Activated T-helper 1 cell treated with anti-CD3 and anti-CD28 coated beads, Interleukin-12 subunit alpha, Interleukin-12 subunit beta, Interleukin-2, Interleukin-4 antibody, amounts not matched to agents 30 ng/mL and 10 ng/mL and 1 ng/mL, durations not matched to agents 14 hours and 24 hours and 36 hours (primary cell): ENCODE data around the gene FRMPD3. TPM values are rescaled to one million over a fixed set of nuclear protein-coding genes. Genes with fewer than 3 reads are reported as not detected.

ENCODE experiments used
- DNase-seq: peaks from one replicate; pipeline ENCODE4 v3.0.0; 2021; ENCODE audit warnings: low spot score
- H3K27ac Mint-ChIP-seq: one replicate; pipeline ENCODE4 v1.8.0; 2021; ENCODE audit warnings: mild to moderate bottlenecking, mixed read lengths
- H3K27me3 Mint-ChIP-seq: one replicate; pipeline ENCODE4 v1.8.0; 2022; ENCODE audit warnings: mild to moderate bottlenecking, moderate library complexity, mixed read lengths; ENCODE audit not compliant: insufficient read depth
- H3K36me3 Mint-ChIP-seq: one replicate; pipeline ENCODE4 v1.8.0; 2021; ENCODE audit warnings: low read depth, mixed read lengths
- H3K4me1 Mint-ChIP-seq: one replicate; pipeline ENCODE4 v1.8.0; 2021; ENCODE audit warnings: low read depth, mixed read lengths
- H3K4me3 Mint-ChIP-seq: one replicate; pipeline ENCODE4 v1.8.0; 2021; ENCODE audit warnings: mild to moderate bottlenecking, moderate library complexity, mixed read lengths
- H3K9me3 Mint-ChIP-seq: one replicate; pipeline ENCODE4 v1.8.0; 2021; ENCODE audit warnings: mixed read lengths
- intact Hi-C: fragments of 100-400 bp; cut with micrococcal nuclease; formaldehyde crosslinking; loops from one replicate; pipeline ENCODE4 v1.15.1; 2024
- total RNA-seq: library from RNA; stranded (reverse); gene quantifications from 2 replicates; pipeline ENCODE4 v1.2.3, GENCODE V29; 2022

Gene FRMPD3
- total RNA-seq, result not detected in 2 replicates

DNA sequence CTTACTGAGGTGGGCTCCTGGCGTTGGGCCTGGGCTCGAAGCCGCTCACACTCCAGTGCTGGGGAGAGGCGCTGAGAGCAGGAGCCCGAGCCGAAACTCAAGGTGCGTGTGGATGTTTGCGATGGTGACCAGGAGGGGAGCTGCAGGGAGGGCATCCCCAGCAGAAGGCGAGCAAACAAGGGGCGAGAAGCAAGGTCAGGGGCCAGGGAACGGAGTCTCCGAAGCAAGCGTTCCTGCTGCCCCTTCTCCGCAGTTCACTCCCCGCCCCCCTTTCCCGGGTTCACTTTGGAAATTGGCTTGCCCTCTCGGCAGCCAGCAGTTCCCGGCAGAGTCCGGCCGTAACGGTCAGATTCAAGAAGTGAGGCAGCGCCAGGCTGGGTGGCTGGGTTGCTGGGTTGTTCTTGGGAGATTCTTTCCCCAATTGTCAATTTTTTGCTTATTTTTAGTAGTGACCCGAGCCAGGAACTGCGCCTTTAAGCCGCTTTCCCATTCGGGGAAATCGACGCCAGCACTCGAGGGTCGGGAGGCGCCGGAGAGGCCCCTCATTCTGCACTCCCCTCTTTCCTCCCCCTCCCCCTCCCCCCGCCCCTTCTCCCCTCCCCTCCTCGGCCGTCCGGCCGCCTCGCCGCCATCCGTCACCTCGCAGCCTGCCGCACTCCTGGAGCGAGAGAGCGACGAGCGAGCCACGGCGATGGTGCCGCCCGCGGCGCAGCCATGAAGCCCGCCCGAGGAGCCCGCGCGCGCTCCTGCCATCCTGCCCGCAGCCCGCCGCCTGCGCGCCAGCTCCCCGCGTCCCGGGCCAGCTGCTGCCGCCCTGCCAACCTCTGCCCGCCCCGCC is at the start of gene FRMPD3:
FRMPD3 (plus strand) TSS at position 655 of the 838 bp plus-strand sequence. CDS start 76,937 bp downstream, outside the sequence.
- intact Hi-C loops, result no loop called here
- H3K27ac Mint-ChIP-seq, result no peak within 1 kb of the TSS
- H3K4me1 Mint-ChIP-seq, result peaks cover 6% of the 10 kb centered on the region
- H3K36me3 Mint-ChIP-seq, result no peaks in the 10 kb centered on the region
- no peaks in the 10 kb centered on the region for H3K9me3 Mint-ChIP-seq
- H3K27me3 Mint-ChIP-seq, result peaks cover 49% of the 10 kb centered on the region
- DNase-seq, result no peak
- H3K4me3 Mint-ChIP-seq, result peak within 1 kb of the TSS; percentile 57

DNA sequence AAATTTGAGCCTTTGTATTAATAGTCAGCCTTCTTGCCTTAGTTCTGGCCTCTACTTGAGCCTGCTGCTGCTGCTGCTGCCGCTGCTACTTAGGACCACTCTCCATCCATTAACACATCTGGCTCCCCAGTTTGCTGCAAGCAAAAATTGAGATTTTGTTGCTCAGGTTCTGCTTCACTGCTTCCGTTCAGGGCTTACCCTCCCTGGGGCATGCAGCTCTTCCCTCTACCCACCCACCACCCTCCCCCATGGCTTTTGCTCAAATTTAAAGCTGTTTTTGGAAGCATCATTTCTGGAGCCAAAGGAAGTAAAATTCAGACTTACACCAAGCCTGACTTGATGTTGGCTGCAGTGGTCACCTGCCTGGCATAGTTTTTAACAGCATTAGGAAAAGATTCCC is 28.9 kb upstream of the FRMPD3 start:
- DNase-seq, result no peak
- H3K27me3 Mint-ChIP-seq, result peaks cover 2% of the 10 kb centered on the region
- intact Hi-C loops, result no loop called here
- H3K27ac Mint-ChIP-seq, result no peak overlapping the region
- no peak overlapping the region for H3K4me3 Mint-ChIP-seq
- H3K9me3 Mint-ChIP-seq, result no peaks in the 10 kb centered on the region
- no peaks in the 10 kb centered on the region for H3K36me3 Mint-ChIP-seq
- H3K4me1 Mint-ChIP-seq, result no peaks in the 10 kb centered on the region

DNA sequence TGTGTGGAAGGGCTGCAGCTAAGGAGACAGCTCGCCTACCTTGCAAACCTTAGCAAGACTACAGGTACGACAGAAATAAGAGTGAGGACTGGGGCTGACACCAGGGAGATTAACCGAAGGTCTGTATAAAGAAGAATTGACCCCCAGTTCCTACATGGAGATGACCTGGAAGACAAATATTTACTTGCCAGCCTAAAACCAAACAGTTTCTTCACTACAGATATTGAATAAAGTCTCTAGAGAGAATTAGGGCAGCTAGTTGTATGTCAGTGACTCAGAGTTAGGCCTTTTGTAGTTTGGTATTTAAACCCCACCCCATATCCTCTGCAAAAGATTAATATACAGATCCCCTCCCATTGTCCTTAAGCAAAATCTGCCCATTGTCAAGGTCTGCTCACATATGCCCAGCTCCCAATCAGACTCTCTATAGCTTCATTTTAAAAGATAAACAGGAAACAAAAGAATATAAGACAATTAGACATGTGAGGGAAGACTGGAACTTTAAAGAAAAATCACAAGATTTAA is 28.1 kb upstream of the FRMPD3 start:
- no peaks in the 10 kb centered on the region for H3K36me3 Mint-ChIP-seq
- H3K27me3 Mint-ChIP-seq, result peaks cover 2% of the 10 kb centered on the region
- no peak overlapping the region for H3K27ac Mint-ChIP-seq
- no peaks in the 10 kb centered on the region for H3K9me3 Mint-ChIP-seq
- no peak overlapping the region for H3K4me3 Mint-ChIP-seq
- intact Hi-C loops, result no loop called here
- no peak for DNase-seq
- no peaks in the 10 kb centered on the region for H3K4me1 Mint-ChIP-seq

DNA sequence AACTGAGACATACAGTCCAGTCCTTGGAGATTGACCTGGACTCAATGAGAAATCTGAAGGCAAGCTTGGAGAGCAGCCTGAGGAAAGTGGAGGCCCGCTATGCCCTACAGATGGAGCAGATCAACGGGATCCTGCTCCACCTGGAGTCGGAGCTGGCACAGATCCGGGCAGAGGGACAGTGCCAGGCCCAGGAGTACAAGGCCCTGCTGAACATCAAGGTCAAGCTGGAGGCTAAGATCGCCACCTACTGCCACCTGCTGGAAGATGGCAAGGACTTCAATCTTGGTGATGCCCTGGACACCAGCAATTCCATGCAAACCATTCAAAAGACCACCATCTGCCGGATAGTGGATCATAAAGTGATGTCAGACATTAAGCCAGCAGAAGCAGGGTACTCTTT is 20.4 kb upstream of the FRMPD3 start:
- no peaks in the 10 kb centered on the region for H3K9me3 Mint-ChIP-seq
- intact Hi-C loops, result loop anchor here (1.0 to 2.0 kb wide), 2 partner anchors 404 to 535 kb away; no protein-coding TSS in a partner anchor
- DNase-seq, result no peak
- no peak overlapping the region for H3K27ac Mint-ChIP-seq
- no peaks in the 10 kb centered on the region for H3K36me3 Mint-ChIP-seq
- no peak overlapping the region for H3K4me3 Mint-ChIP-seq
- no peaks in the 10 kb centered on the region for H3K4me1 Mint-ChIP-seq
- peaks cover 2% of the 10 kb centered on the region for H3K27me3 Mint-ChIP-seq

DNA sequence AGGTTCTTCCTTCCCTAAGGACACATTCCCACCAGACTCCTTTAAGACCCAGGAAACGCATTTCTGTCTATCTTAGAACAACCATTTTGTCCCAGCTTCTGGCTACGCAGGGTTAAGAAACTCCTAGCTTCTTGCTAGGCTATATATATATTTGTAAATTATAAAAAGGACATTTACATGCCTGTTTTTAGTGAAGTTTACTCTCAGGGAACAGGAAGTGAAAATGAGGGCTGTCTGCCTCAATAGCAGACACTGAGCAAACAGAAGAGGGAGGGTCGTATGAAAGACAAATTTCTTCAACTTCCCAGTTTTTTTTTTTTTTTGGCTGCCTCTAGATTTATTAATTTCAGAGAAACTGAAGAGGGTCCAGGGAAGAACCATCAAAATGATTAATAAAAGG is 9.3 kb upstream of the FRMPD3 start:
- Mint-ChIP-seq H3K4me3 (no peak overlapping the region), H3K27me3 (no peaks in the 10 kb centered on the region), H3K27ac (no peak overlapping the region), H3K4me1 (no peaks in the 10 kb centered on the region), H3K9me3 (no peaks in the 10 kb centered on the region), H3K36me3 (no peaks in the 10 kb centered on the region)
- intact Hi-C loops, result no loop called here
- DNase-seq, result no peak

DNA sequence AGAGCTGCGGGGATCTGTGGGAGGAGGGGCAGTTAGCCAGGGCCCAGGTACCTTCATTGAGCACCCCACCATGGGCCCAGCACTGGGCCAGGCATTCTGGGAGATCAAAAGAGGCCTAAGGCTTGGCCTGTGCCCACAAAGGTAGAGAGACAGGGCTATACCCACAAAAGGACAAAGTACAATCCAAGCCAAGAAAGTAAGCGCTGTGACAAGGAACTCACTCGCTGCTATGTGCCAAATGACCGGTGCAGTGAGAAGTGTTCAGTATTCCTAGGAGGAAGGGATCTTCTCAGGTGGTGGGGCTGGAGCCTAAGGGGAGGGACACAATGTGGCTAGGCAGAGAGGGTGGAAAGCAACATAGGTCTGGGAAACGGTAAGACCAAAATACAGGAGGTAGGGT is 8.8 kb upstream of the FRMPD3 start:
- Mint-ChIP-seq H3K9me3 (no peaks in the 10 kb centered on the region), H3K27me3 (no peaks in the 10 kb centered on the region), H3K36me3 (no peaks in the 10 kb centered on the region), H3K4me1 (no peaks in the 10 kb centered on the region), H3K4me3 (no peak overlapping the region), H3K27ac (no peak overlapping the region)
- intact Hi-C loops, result no loop called here
- DNase-seq, result no peak

GRCh38 chrX:107442914-107443527 is 6.4 kb upstream of the FRMPD3 start:
- H3K4me3 Mint-ChIP-seq, result no peak overlapping the region
- peaks cover 18% of the 10 kb centered on the region for H3K27me3 Mint-ChIP-seq
- H3K9me3 Mint-ChIP-seq, result no peaks in the 10 kb centered on the region
- H3K36me3 Mint-ChIP-seq, result no peaks in the 10 kb centered on the region
- DNase-seq, result no peak
- no peaks in the 10 kb centered on the region for H3K4me1 Mint-ChIP-seq
- H3K27ac Mint-ChIP-seq, result no peak overlapping the region
- intact Hi-C loops, result no loop called here

- intact Hi-C loops, result no loop called here
- Mint-ChIP-seq H3K27me3 (peaks cover 28% of the 10 kb centered on the region), H3K27ac (no peak overlapping the region), H3K36me3 (no peaks in the 10 kb centered on the region), H3K9me3 (no peaks in the 10 kb centered on the region), H3K4me1 (no peaks in the 10 kb centered on the region), H3K4me3 (no peak overlapping the region)
- no peak for DNase-seq
Observed at GRCh38 chrX:107445146-107445545, 4.3 kb upstream of the FRMPD3 start.

- intact Hi-C loops, result no loop called here
- Mint-ChIP-seq H3K36me3 (no peaks in the 10 kb centered on the region), H3K9me3 (no peaks in the 10 kb centered on the region), H3K4me1 (peaks cover 3% of the 10 kb centered on the region), H3K4me3 (no peak overlapping the region), H3K27me3 (peaks cover 33% of the 10 kb centered on the region), H3K27ac (no peak overlapping the region)
- DNase-seq, result no peak
Observed at GRCh38 chrX:107445631-107446030, 3.8 kb upstream of the FRMPD3 start.

DNA sequence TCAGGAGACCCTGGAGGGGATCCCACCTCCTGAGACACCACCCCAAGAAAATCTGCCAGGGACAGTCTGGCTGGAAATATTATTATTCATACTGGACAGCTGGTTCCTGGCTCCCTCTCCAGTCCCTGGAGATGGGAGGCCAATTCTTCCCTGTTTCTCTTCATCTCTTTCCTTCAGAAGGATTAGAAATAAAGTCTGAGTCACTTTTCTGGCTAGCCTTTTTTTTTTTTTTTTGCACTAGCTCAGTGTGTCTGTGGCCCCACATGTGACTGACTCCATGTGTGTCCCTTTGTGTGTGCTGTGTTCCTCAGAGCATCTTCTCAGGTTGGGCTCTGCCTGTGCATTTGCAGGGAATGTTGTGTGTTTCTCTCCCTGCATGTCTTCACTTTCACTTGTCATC is 1.8 kb upstream of the FRMPD3 start:
- H3K9me3 Mint-ChIP-seq, result no peaks in the 10 kb centered on the region
- DNase-seq, result no peak
- peaks cover 6% of the 10 kb centered on the region for H3K4me1 Mint-ChIP-seq
- intact Hi-C loops, result no loop called here
- no peak overlapping the region for H3K4me3 Mint-ChIP-seq
- H3K27me3 Mint-ChIP-seq, result peaks cover 47% of the 10 kb centered on the region
- H3K36me3 Mint-ChIP-seq, result no peaks in the 10 kb centered on the region
- H3K27ac Mint-ChIP-seq, result no peak overlapping the region

- no peak for DNase-seq
- no peak overlapping the region for H3K27ac Mint-ChIP-seq
- H3K4me3 Mint-ChIP-seq, result peak overlapping the region; percentile 57
- intact Hi-C loops, result no loop called here
- H3K9me3 Mint-ChIP-seq, result no peaks in the 10 kb centered on the region
- H3K4me1 Mint-ChIP-seq, result peaks cover 6% of the 10 kb centered on the region
- peaks cover 49% of the 10 kb centered on the region for H3K27me3 Mint-ChIP-seq
- no peaks in the 10 kb centered on the region for H3K36me3 Mint-ChIP-seq
Observed at GRCh38 chrX:107448625-107448997, 841 bp upstream of the FRMPD3 start.

- DNase-seq, result no peak
- Mint-ChIP-seq H3K4me1 (peaks cover 6% of the 10 kb centered on the region), H3K27me3 (peaks cover 49% of the 10 kb centered on the region), H3K27ac (no peak overlapping the region), H3K4me3 (peak overlapping the region; percentile 45), H3K36me3 (no peaks in the 10 kb centered on the region), H3K9me3 (no peaks in the 10 kb centered on the region)
- intact Hi-C loops, result no loop called here
Observed at GRCh38 chrX:107450823-107451509, 1.5 kb downstream of the FRMPD3 start.

DNA sequence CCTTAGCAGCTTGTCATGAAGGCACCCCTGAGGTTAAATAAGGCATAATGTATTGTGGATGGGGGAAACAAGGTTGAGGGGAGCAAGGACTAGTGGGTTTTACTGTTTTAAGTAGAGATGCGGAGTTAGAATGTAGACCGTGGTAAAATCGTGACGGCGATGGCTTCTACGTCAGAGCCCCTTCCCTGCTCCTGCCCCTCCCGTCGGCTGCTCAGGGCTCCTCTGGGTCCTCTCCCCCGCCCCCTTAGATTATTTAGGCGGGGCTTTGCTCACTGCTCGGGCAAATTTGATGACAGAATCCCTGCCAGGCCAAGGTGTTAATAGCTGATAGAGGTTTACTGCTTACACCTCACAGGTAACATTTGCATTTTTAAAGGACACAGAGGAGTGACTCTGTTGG is 2.3 kb downstream of the FRMPD3 start:
- intact Hi-C loops, result no loop called here
- Mint-ChIP-seq H3K27me3 (peaks cover 46% of the 10 kb centered on the region), H3K36me3 (no peaks in the 10 kb centered on the region), H3K4me1 (peaks cover 6% of the 10 kb centered on the region), H3K27ac (no peak overlapping the region), H3K4me3 (no peak overlapping the region), H3K9me3 (no peaks in the 10 kb centered on the region)
- no peak for DNase-seq
